HepG2 (cell line): ENCODE measurements around the gene CCDC6.

Experiments
- BHLHE40 ChIP-seq: IDR thresholded peaks from 2 replicates; pipeline ENCODE4 v1.6.1; 2011; ENCODE audit warnings: low read length, improper control_type of control experiment
- HDAC2 ChIP-seq: sonication (generic); formaldehyde crosslinking; IDR thresholded peaks from 2 replicates; pipeline ENCODE4 v1.4.0; 2020; ENCODE audit warnings: missing genetic modification reagents
- HNRNPUL1 ChIP-seq: fragments of 200-400 bp; formaldehyde crosslinking; IDR thresholded peaks from 2 replicates; pipeline ENCODE4 v1.6.1; 2017; ENCODE audit warnings: low read depth, mild to moderate bottlenecking, low read length, moderate library complexity
- ZBTB4 ChIP-seq: sonication (generic); formaldehyde crosslinking; IDR thresholded peaks from 2 replicates; pipeline ENCODE4 v1.4.0; 2020; ENCODE audit warnings: missing genetic modification reagents, mild to moderate bottlenecking, borderline replicate concordance
- TF ChIP-seq, protein P1 (sequence below): IDR thresholded peaks from 2 replicates; pipeline ENCODE4 v1.6.1; 2016; ENCODE audit warnings: low read depth, borderline replicate concordance

- TF ChIP-seq ZBTB4 (CRISPR knock-in tag), result no peak
- TF ChIP-seq, protein P1, sequence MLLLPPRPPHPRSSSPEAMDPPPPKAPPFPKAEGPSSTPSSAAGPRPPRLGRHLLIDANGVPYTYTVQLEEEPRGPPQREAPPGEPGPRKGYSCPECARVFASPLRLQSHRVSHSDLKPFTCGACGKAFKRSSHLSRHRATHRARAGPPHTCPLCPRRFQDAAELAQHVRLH (CRISPR knock-in tag), result no peak
- TF ChIP-seq HDAC2 (CRISPR knock-in tag), result no peak
- no peak for TF ChIP-seq HNRNPUL1
- TF ChIP-seq BHLHE40, result no peak
Observed at GRCh38 chr10:59878289-59878688, 28.1 kb downstream of the CCDC6 start.
